DND-41 (cell line): ENCODE measurements around the gene COL4A1.

Experiments used
- EZH2 ChIP-seq: IDR thresholded peaks from 3 replicates; pipeline ENCODE4 v1.6.1; 2012; ENCODE audit warnings: borderline replicate concordance, low read depth, mild to moderate bottlenecking, moderate library complexity, low read length, inconsistent platforms; ENCODE audit not compliant: severe bottlenecking
- TF ChIP-seq, protein P1 (sequence below): IDR thresholded peaks from 2 replicates; pipeline ENCODE4 v1.5.1; 2012; ENCODE audit warnings: borderline replicate concordance, low read length, moderate library complexity, mild to moderate bottlenecking; ENCODE audit not compliant: poor library complexity, severe bottlenecking; ENCODE audit errors: extremely low read depth

DNA sequence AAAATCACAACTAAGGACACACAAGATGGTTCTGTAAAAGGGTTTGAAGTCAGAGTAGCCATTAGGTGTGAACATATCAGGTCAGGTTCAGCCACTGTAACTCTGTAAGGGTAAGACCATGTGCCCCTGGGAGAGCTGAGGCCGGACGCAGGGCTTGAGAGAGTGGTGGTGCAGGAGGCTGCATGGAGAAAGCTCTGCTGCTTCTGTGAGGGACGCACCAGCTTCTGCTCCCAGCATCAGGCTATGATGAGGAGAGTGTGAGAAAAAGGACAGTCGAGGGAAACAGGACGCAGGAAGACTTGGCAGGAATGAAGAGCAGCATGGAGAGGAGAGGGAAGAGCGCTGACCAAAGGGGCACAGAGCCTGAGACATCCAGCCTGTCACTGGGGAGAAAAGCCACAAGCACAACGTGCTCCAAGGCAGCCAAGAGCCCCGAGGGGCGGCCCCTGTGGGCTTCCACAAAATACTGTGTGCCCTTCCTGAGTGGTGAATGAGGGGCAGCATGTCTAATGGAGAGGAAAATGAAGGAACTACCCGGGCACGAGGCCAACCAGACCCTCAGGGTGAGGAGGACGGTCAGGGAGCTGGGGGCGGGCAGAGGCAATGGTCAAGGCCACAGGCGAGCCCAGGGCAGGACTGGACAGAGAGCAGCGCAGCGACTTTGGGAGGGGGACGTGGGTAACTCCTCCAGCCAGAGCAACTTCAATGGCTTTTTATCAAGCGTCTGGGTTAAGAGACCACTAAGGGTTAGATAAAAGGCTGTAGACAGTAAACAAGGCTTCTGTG, 107.7 kb downstream of the COL4A1 start:
- TF ChIP-seq, protein P1, sequence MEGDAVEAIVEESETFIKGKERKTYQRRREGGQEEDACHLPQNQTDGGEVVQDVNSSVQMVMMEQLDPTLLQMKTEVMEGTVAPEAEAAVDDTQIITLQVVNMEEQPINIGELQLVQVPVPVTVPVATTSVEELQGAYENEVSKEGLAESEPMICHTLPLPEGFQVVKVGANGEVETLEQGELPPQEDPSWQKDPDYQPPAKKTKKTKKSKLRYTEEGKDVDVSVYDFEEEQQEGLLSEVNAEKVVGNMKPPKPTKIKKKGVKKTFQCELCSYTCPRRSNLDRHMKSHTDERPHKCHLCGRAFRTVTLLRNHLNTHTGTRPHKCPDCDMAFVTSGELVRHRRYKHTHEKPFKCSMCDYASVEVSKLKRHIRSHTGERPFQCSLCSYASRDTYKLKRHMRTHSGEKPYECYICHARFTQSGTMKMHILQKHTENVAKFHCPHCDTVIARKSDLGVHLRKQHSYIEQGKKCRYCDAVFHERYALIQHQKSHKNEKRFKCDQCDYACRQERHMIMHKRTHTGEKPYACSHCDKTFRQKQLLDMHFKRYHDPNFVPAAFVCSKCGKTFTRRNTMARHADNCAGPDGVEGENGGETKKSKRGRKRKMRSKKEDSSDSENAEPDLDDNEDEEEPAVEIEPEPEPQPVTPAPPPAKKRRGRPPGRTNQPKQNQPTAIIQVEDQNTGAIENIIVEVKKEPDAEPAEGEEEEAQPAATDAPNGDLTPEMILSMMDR = no peak
- no peak for TF ChIP-seq EZH2
